GM12878 (cell line): ENCODE data around the gene GPR137B. TPM values are rescaled to one million over a fixed set of nuclear protein-coding genes. Genes with fewer than 3 reads are reported as not detected.

Source experiments
- BACH1 ChIP-seq: fragments of 450-650 bp; IDR thresholded peaks from 2 replicates; pipeline ENCODE4 v1.6.1; 2017; ENCODE audit warnings: mild to moderate bottlenecking, borderline replicate concordance
- E2F4 ChIP-seq: IDR thresholded peaks from 2 replicates; pipeline ENCODE4 v1.6.1; 2012; ENCODE audit warnings: low read depth, low read length, improper control_type of control experiment
- GABPA ChIP-seq: IDR thresholded peaks from 2 replicates; pipeline ENCODE4 v1.6.1; 2014; ENCODE audit warnings: antibody characterized with exemption, low read depth, mild to moderate bottlenecking, inconsistent platforms
- GATAD2B ChIP-seq: fragments of 450-650 bp; conservative IDR thresholded peaks from 2 replicates; pipeline ENCODE4 v1.6.1; 2017; ENCODE audit warnings: low read depth, mild to moderate bottlenecking, moderate library complexity
- IRF4 ChIP-seq: IDR thresholded peaks from 2 replicates; pipeline ENCODE4 v1.6.1; 2011; ENCODE audit warnings: low read depth, low read length
- NFYB ChIP-seq: IDR thresholded peaks from 2 replicates; pipeline ENCODE4 v1.6.1; 2011; ENCODE audit warnings: low read depth, mild to moderate bottlenecking, low read length, improper control_type of control experiment, moderate library complexity; ENCODE audit not compliant: insufficient read depth
- NR2F1 ChIP-seq: fragments of 450-650 bp; conservative IDR thresholded peaks from 2 replicates; pipeline ENCODE4 v1.6.1; 2017; ENCODE audit warnings: mild to moderate bottlenecking
- PML ChIP-seq: IDR thresholded peaks from 2 replicates; pipeline ENCODE4 v1.6.1; 2012; ENCODE audit warnings: low read length, inconsistent platforms
- PRDM15 ChIP-seq: fragments of 450-650 bp; formaldehyde crosslinking; IDR thresholded peaks from 2 replicates; pipeline ENCODE4 v1.4.0; 2020; ENCODE audit warnings: mild to moderate bottlenecking, moderate library complexity
- RAD51 ChIP-seq: fragments of 450-650 bp; IDR thresholded peaks from 2 replicates; pipeline ENCODE4 v1.6.1; 2016; ENCODE audit warnings: moderate library complexity, mild to moderate bottlenecking, inconsistent platforms
- RBBP5 ChIP-seq: fragments of 200-600 bp; sonication (generic); conservative IDR thresholded peaks from 2 replicates; pipeline ENCODE4 v1.6.1; 2016
- RELA ChIP-seq: fragments of 450-650 bp; IDR thresholded peaks from 2 replicates; pipeline ENCODE4 v1.8.0; 2014; ENCODE audit warnings: borderline replicate concordance; ENCODE audit not compliant: partially characterized antibody
- YY1 ChIP-seq: IDR thresholded peaks from 2 replicates; pipeline ENCODE4 v1.6.1; 2011; ENCODE audit warnings: low read depth, mild to moderate bottlenecking, low read length
- ZBTB11 ChIP-seq: fragments of 450-650 bp; formaldehyde crosslinking; IDR thresholded peaks from 2 replicates; pipeline ENCODE4 v1.5.0; 2022; ENCODE audit warnings: mild to moderate bottlenecking, missing genetic modification characterization
- ZBTB4 ChIP-seq: fragments of 450-650 bp; formaldehyde crosslinking; IDR thresholded peaks from 2 replicates; pipeline ENCODE4 v1.4.0; 2022; ENCODE audit warnings: mild to moderate bottlenecking, moderate library complexity
- ZZZ3 ChIP-seq: IDR thresholded peaks from 2 replicates; pipeline ENCODE4 v1.6.1; 2011; ENCODE audit warnings: low read depth; ENCODE audit not compliant: control insufficient read depth, insufficient read length
- polyA plus RNA-seq, 11 experiments: library from polyadenylated mRNA; depleted of rRNA in 4 of 11; unstranded in 6 of 11; stranded (reverse) in 5 of 11; fragments of >200 nt; fragmentation: Nextera tagmentation in 4 of 11; fragmentation: Illumina TruSeq in 1 of 11; extraction: Ambion mirVana in 4 of 11; extraction: Trizol in 1 of 11; gene quantifications; 1 replicate in 1 of 11; 2 replicates in 10 of 11; pipeline versions ENCODE4 v1.2.1 to v1.2.3, GENCODE V29; 2011 to 2016; ENCODE audit warnings: inconsistent platforms in 2 of 11, missing spikeins in 2 of 11, low read depth in 1 of 11
- total RNA-seq, 4 experiments: library from RNA; depleted of rRNA in 3 of 4; stranded (reverse); fragments of >200 nt in 3 of 4; fragmentation: Illumina TruSeq in 1 of 4; extraction: Trizol in 1 of 4; gene quantifications; 2 replicates each; pipeline versions ENCODE4 v1.2.1 to v1.2.3, GENCODE V29; 2013 to 2021
- TF ChIP-seq, protein P1 (sequence below): IDR thresholded peaks from 2 replicates; pipeline ENCODE4 v1.6.1; 2011; ENCODE audit warnings: low read depth, mild to moderate bottlenecking, low read length, moderate library complexity, borderline replicate concordance; ENCODE audit errors: extremely low read depth

Gene GPR137B
- total and polyA plus RNA-seq, 10 of the 15 experiments (the other 5 are each of a cell fraction or from before 2014, with no cell fraction given): 5.4 to 20.8 (median 12.5) TPM

DNA sequence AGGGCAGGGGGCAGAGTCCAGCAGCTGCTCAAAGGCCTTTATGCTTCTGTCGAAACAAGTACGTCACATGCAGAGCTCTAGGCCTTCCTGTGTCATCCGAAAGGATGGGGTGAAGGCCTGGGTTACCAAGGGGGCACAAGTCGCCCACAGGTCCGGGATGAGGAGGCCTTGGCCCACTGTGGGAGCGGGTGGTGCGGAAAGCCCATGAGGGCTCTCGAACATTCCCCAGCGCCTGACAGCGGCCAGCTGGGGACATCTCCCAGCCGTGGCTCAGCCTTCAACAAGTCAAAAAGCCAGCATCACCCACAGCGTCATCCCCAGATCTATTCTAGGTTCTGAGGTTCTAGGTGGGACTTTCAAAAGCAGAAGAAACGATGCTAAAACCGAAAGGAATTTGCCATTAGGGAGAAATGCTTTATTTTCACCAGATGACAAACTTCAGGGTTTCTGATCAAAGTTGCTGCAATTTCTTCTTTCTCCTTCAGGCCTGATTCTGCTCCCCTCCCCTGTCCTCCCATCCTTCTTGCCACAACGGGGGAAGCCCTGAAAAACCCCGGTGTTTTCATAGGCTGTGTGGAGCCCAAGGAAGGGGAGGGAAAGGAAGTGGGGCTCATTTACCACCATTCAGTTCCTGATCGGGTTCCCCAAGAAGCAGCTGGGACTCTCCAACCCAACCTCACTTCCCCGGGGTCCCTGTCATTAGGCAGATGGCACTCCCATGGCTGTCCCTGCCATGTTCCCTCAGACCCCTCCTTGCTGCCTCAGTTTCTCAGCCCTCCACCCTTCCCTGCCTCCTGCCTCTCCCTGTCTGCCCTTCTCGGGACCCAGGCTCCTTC, 17.6 kb downstream of the GPR137B start (continued):
- TF ChIP-seq ZBTB11 (CRISPR knock-in tag) (no peak), NR2F1 (peak; percentile 97), YY1 (no peak; the same call in 1 of the 2 replicates), NFYB (peak; percentile 65), PRDM15 (CRISPR knock-in tag) (no peak), ZBTB4 (CRISPR knock-in tag) (no peak), E2F4 (peak; percentile 55; the same call in 1 of the 2 replicates), RBBP5 (no peak), GABPA (peak; percentile 57), RELA (peak; percentile 73), IRF4 (no peak; the same call in 1 of the 2 replicates), BACH1 (peak; percentile 76; the same call in 1 of the 2 replicates), ZZZ3 (no peak), RAD51 (0 out of 2 replicates have a peak, but pooled peaks have one; percentile 19), GATAD2B (peak; percentile 92), PML (peak; percentile 78)
- TF ChIP-seq, protein P1, sequence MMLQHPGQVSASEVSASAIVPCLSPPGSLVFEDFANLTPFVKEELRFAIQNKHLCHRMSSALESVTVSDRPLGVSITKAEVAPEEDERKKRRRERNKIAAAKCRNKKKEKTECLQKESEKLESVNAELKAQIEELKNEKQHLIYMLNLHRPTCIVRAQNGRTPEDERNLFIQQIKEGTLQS: no peak
